DOHH2 (cell line): Measurements from ENCODE around the gene XPO6.

ENCODE experiments used
- H3F3A ChIP-seq: fragments of 200-600 bp; sonication (generic), shearing (Covaris generic); 2 replicates; pipeline ENCODE4 v1.6.0; 2016; ENCODE audit warnings: antibody characterized with exemption, mild to moderate bottlenecking; ENCODE audit not compliant: control insufficient read depth, insufficient read depth
- H3K27ac ChIP-seq: fragments of 200-600 bp; sonication (generic); 2 replicates; pipeline ENCODE4 v1.5.1; 2014; ENCODE audit warnings: low read depth, mild to moderate bottlenecking, low read length, moderate library complexity
- H3K27me3 ChIP-seq: fragments of 200-600 bp; sonication (generic); 2 replicates; pipeline ENCODE4 v1.6.1; 2014; ENCODE audit warnings: mild to moderate bottlenecking, low read length, mixed read lengths; ENCODE audit not compliant: control insufficient read depth
- H3K36me3 ChIP-seq: fragments of 200-600 bp; sonication (generic); 2 replicates; pipeline ENCODE4 v1.6.1; 2014; ENCODE audit warnings: mild to moderate bottlenecking, low read length, moderate library complexity, mixed read lengths; ENCODE audit not compliant: control insufficient read depth
- H3K4me1 ChIP-seq: fragments of 200-600 bp; sonication (generic); 2 replicates; pipeline ENCODE4 v1.6.1; 2014; ENCODE audit warnings: mild to moderate bottlenecking, low read length, mixed read lengths; ENCODE audit not compliant: control insufficient read depth
- H3K4me2 ChIP-seq: fragments of 200-600 bp; sonication (generic); 2 replicates; pipeline ENCODE4 v1.6.0; 2014; ENCODE audit warnings: mild to moderate bottlenecking, low read length, moderate library complexity
- H3K4me3 ChIP-seq: fragments of 200-600 bp; sonication (generic); 2 replicates; pipeline ENCODE4 v1.5.1; 2014; ENCODE audit warnings: mild to moderate bottlenecking, low read length, mixed read lengths
- H3K79me2 ChIP-seq: fragments of 200-600 bp; sonication (generic); 2 replicates; pipeline ENCODE4 v1.6.1; 2014; ENCODE audit warnings: mild to moderate bottlenecking, low read length, mixed read lengths; ENCODE audit not compliant: control insufficient read depth
- H3K9me2 ChIP-seq: fragments of 200-600 bp; sonication (generic); replicated peaks from 2 replicates; pipeline ENCODE4 v1.6.1; 2014; ENCODE audit warnings: mild to moderate bottlenecking, low read length, mixed read lengths; ENCODE audit not compliant: control insufficient read depth
- H3K9me3 ChIP-seq: fragments of 200-600 bp; sonication (generic); 2 replicates; pipeline ENCODE4 v1.6.1; 2014; ENCODE audit warnings: antibody characterized with exemption, low read length, mixed read lengths; ENCODE audit not compliant: control insufficient read depth, insufficient read depth
- H4K20me1 ChIP-seq: fragments of 200-600 bp; sonication (generic); 2 replicates; pipeline ENCODE4 v1.6.0; 2014; ENCODE audit warnings: low read depth, mild to moderate bottlenecking, antibody characterized with exemption, low read length, moderate library complexity; ENCODE audit not compliant: control insufficient read depth, insufficient read depth
- CTCF ChIP-seq: fragments of 200-600 bp; sonication (generic); IDR thresholded peaks from one replicate; pipeline ENCODE4 v1.5.1; 2014; ENCODE audit warnings: antibody characterized with exemption, mild to moderate bottlenecking, low read depth, low read length; ENCODE audit not compliant: poor library complexity, severe bottlenecking
- EZH2phosphoT487 ChIP-seq: fragments of 200-600 bp; sonication (generic); IDR thresholded peaks from 2 replicates; pipeline ENCODE4 v1.6.1; 2017; ENCODE audit warnings: borderline replicate concordance, mild to moderate bottlenecking, antibody characterized with exemption, low read length, moderate library complexity, mixed read lengths

XPO6 gene

GRCh38 chr16:28158136-28158535 lies 53.6 kb downstream of the XPO6 start:
- Histone ChIP-seq H3F3A (no peaks in the 10 kb centered on the region), H3K27me3 (no peaks in the 10 kb centered on the region), H3K79me2 (peaks cover 57% of the 10 kb centered on the region), H3K27ac (no peak overlapping the region), H3K4me1 (peaks cover 7% of the 10 kb centered on the region), H3K9me2 (no peaks in the 10 kb centered on the region), H4K20me1 (0 out of 2 replicates have a peak, but pooled peaks cover 3% of the 10 kb centered on the region), H3K36me3 (peaks cover 76% of the 10 kb centered on the region), H3K4me3 (no peak overlapping the region), H3K4me2 (no peak overlapping the region), H3K9me3 (no peaks in the 10 kb centered on the region)
- TF ChIP-seq CTCF (no peak), EZH2phosphoT487 (no peak)

GRCh38 chr16:28156056-28156680 lies 55.6 kb downstream of the XPO6 start:
- Histone ChIP-seq H3F3A (no peaks in the 10 kb centered on the region), H3K9me3 (no peaks in the 10 kb centered on the region), H3K27ac (no peak overlapping the region), H3K36me3 (peaks cover 77% of the 10 kb centered on the region), H3K9me2 (no peaks in the 10 kb centered on the region), H3K4me1 (peaks cover 7% of the 10 kb centered on the region), H3K27me3 (no peaks in the 10 kb centered on the region), H3K4me2 (no peak overlapping the region), H3K4me3 (no peak overlapping the region), H4K20me1 (no peaks in the 10 kb centered on the region), H3K79me2 (peaks cover 38% of the 10 kb centered on the region)
- TF ChIP-seq CTCF, result no peak
- no peak for TF ChIP-seq EZH2phosphoT487

GRCh38 chr16:28155293-28155692 lies 56.5 kb downstream of the XPO6 start:
- Histone ChIP-seq H3K4me3 (no peak overlapping the region), H3K27me3 (no peaks in the 10 kb centered on the region), H3K9me3 (no peaks in the 10 kb centered on the region), H3K4me1 (peaks cover 7% of the 10 kb centered on the region), H3K9me2 (no peaks in the 10 kb centered on the region), H3K4me2 (no peak overlapping the region), H3K27ac (no peak overlapping the region), H3F3A (no peaks in the 10 kb centered on the region), H3K79me2 (peaks cover 30% of the 10 kb centered on the region), H4K20me1 (no peaks in the 10 kb centered on the region), H3K36me3 (peaks cover 78% of the 10 kb centered on the region)
- TF ChIP-seq EZH2phosphoT487, result no peak
- TF ChIP-seq CTCF, result no peak
